Activated CD4-positive, alpha-beta memory T cell treated with anti-CD3 and anti-CD28 coated beads for 36 hours (primary cell): ENCODE data around the gene RAB12. TPM values are rescaled to one million over a fixed set of nuclear protein-coding genes. Genes with fewer than 3 reads are reported as not detected.
"Not testable (repeated sequence)": the region's sequence is repeated elsewhere in the genome, so short reads cannot be mapped to it uniquely, and the experiment has no call there.

Experiments used
- CTCF ChIA-PET: fragments of 350-600 bp; sonication (Branson Sonifier 250); formaldehyde crosslinking; loops from one replicate; lab custom pipeline; 2021; ENCODE audit warnings: antibody characterized with exemption, inconsistent platforms; lab: Charles Lee
- POLR2A ChIA-PET: fragments of 350-600 bp; sonication (Branson Sonifier 250); formaldehyde crosslinking; loops from one replicate; lab custom pipeline; 2021; ENCODE audit warnings: antibody characterized with exemption; lab: Charles Lee
- DNase-seq: peaks from one replicate; pipeline ENCODE4 v3.0.0-alpha.2; 2020
- H3K27ac Mint-ChIP-seq: one replicate; pipeline ENCODE4 v1.8.0; 2021; ENCODE audit warnings: mixed read lengths
- H3K27me3 Mint-ChIP-seq: one replicate; pipeline ENCODE4 v1.8.0; 2021; ENCODE audit warnings: mixed read lengths
- H3K36me3 Mint-ChIP-seq: one replicate; pipeline ENCODE4 v1.8.0; 2021; ENCODE audit warnings: mixed read lengths
- H3K4me1 Mint-ChIP-seq: one replicate; pipeline ENCODE4 v1.8.0; 2021; ENCODE audit warnings: low read depth, mixed read lengths
- H3K4me3 Mint-ChIP-seq: one replicate; pipeline ENCODE4 v1.8.0; 2021; ENCODE audit warnings: mild to moderate bottlenecking, mixed read lengths
- H3K9me3 Mint-ChIP-seq: one replicate; pipeline ENCODE4 v1.8.0; 2021; ENCODE audit warnings: mixed read lengths
- intact Hi-C: fragments of 100-400 bp; cut with micrococcal nuclease; formaldehyde crosslinking; loops from one replicate; pipeline ENCODE4 v1.15.1; 2023
- total RNA-seq, 2 experiments: library from RNA; stranded (reverse); gene quantifications; one replicate each; pipeline ENCODE4 v1.2.3, GENCODE V29; 2021

Gene RAB12
- total RNA-seq, 2 experiments from 2014 or later: 9.4 to 10.1 TPM

DNA sequence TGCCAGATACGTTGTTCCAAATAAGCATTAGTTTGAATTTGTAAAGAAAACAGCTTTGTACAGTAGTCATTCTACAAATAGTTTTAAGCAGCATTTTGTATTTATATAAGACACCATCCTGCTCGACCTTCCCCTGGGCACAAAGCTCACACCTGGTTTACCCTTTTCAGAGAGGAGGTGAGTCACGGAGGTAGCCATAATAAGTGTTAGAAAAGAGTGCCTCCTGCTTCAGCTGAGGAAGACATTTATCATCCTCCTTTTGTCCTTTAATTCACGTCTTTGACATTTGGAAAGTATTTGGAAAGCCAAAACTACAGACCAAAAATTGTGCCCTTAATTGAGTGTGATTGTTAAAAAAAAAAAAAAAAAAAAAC, 6.8 kb downstream of the RAB12 start:
- Mint-ChIP-seq H3K9me3 (no peaks in the 10 kb centered on the region), H3K4me3 (no peak overlapping the region), H3K4me1 (peaks cover 79% of the 10 kb centered on the region), H3K27ac (no peak overlapping the region), H3K36me3 (peaks cover 21% of the 10 kb centered on the region), H3K27me3 (no peaks in the 10 kb centered on the region)
- intact Hi-C loops: no loop called here
- ChIA-PET POLR2A (no interaction called here), CTCF (interaction anchor here (0.7 kb wide), 1 partner anchor 864 kb away, joined by 6 read pairs; no protein-coding TSS in a partner anchor)
- no peak for DNase-seq

DNA sequence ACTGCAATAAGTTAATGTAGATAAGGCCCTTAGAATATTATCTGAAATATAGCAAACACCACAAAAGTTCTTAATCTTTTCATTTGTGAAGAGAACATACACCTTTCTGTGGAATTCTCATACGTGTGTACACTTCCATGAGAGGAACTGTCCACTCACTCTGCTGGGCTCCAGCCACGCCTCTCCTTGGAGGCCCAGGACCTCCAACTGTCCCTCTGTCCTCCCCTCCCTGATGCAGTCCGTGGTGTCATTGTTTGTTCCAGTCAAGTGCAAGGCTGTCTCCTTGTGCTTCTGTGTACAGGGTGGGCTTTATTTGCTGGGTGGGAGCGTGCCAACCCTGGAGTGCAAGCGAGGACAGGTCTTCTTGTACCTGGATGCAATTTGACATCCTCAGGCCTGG, 8.7 kb downstream of the RAB12 start:
- intact Hi-C loops: no loop called here
- no peak overlapping the region for H3K27ac Mint-ChIP-seq
- H3K9me3 Mint-ChIP-seq: peaks cover 12% of the 10 kb centered on the region
- no peaks in the 10 kb centered on the region for H3K27me3 Mint-ChIP-seq
- H3K36me3 Mint-ChIP-seq: peaks cover 20% of the 10 kb centered on the region
- ChIA-PET POLR2A (no interaction called here), CTCF (no interaction called here)
- peaks cover 71% of the 10 kb centered on the region for H3K4me1 Mint-ChIP-seq
- no peak for DNase-seq
- H3K4me3 Mint-ChIP-seq: no peak overlapping the region

DNA sequence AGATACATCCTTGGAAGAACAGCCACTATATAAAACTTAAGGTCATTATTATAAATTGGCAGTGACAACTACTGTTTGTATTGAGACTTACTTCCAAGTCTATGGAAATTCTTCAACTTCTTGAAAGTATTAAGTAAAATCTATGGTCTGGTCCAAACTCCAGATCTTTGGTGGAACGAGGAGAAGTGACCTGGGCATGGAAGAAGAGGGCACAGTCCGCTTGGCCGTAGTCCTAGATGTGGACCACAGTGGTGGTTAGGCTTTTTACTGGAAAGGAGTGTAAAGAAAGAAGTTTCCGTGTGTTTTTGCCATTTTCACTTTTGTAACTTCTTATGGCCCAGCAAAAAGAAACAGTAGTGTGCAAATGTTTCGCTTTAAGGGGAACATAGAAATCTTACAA, 9.8 kb downstream of the RAB12 start:
- POLR2A ChIA-PET: no interaction called here
- intact Hi-C loops: no loop called here
- H3K36me3 Mint-ChIP-seq: peaks cover 20% of the 10 kb centered on the region
- no peaks in the 10 kb centered on the region for H3K27me3 Mint-ChIP-seq
- peaks cover 70% of the 10 kb centered on the region for H3K4me1 Mint-ChIP-seq
- no peak overlapping the region for H3K27ac Mint-ChIP-seq
- DNase-seq: no peak
- H3K9me3 Mint-ChIP-seq: peaks cover 12% of the 10 kb centered on the region
- no peak overlapping the region for H3K4me3 Mint-ChIP-seq
- CTCF ChIA-PET: no interaction called here

DNA sequence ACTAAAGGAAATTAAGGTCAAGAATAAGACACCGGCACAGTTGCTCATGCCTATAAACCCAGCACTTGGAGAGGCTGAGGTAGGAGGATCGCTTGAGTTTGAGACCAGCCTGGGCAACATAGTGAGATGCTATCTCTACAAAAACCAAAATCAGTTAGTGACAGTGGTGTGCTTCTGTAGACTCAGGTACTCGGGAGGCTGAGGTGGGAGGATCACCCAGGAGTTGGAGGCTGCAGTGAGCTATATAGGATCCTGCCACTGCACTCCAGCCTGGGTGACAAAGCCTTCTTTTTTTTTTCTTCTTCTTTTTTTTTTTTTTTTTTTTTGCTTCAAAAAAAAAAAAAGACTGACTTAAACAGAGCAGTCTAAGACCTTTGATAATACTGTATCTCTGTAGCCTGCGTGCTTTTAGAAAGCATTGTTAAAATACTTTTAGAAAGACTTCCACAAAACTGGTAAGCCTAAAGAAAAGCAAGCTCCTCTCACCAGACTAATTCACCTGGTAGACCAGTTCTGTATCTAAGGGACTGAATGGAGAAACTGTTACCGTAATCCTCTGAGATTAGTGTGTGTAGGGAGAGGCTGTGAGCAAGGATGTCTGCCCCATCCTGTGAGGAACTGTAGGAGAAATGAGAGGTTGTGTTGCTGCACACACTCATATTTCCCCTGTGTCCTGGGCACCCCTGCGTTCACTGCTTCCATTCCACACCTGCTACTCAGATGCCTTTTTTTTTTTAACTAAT, 10.8 kb downstream of the RAB12 start:
- peaks cover 64% of the 10 kb centered on the region for H3K4me1 Mint-ChIP-seq
- H3K9me3 Mint-ChIP-seq: peaks cover 12% of the 10 kb centered on the region
- ChIA-PET CTCF (no interaction called here), POLR2A (no interaction called here)
- no peak overlapping the region for H3K4me3 Mint-ChIP-seq
- peaks cover 21% of the 10 kb centered on the region for H3K36me3 Mint-ChIP-seq
- H3K27ac Mint-ChIP-seq: no peak overlapping the region
- no peaks in the 10 kb centered on the region for H3K27me3 Mint-ChIP-seq
- no peak for DNase-seq
- intact Hi-C loops: no loop called here

DNA sequence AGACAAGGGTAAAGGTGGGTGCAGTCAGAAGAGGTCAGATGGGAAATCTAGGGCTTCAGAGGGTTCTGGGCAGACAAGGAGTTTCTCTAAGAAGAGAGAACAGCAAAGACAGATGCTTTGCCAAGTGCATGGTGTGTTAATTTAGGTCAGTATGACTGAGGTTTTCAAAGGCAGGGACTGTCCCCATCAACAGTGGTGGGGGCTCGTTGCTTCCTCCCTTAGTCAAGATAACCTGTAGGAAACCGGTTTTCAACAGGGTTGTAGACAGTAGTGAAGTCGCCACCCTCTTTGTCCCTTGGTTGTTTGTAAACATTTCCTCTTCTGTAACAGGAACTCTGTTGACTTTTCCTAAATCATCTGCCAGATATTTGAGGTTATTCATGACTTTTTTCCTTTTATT, 11.6 kb downstream of the RAB12 start:
- peaks cover 26% of the 10 kb centered on the region for H3K36me3 Mint-ChIP-seq
- POLR2A ChIA-PET: no interaction called here

DNA sequence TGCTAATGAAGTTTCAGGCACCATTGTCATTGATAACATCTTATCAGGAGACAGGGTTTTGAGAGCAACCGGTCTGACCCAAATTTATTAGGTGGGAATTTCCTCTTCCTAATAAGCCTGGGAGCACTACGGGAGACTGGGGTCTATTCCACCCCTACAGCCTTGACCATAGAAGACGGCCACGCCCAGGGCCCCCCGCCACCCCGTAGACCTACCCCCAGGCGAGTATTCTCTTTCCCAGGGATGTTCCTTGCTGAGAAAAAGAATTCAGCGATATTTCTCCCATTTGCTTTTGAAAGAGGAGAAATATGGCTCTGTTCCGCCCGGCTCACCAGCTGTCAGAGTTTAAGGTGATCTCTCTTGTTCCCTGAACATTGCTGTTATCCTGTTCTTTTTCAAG, 13.4 kb downstream of the RAB12 start:
- H3K27ac Mint-ChIP-seq, intact Hi-C loops, H3K4me3 Mint-ChIP-seq, H3K27me3 Mint-ChIP-seq, DNase-seq, POLR2A ChIA-PET, CTCF ChIA-PET: not testable (repeated sequence)
- H3K9me3 Mint-ChIP-seq: peaks cover 12% of the 10 kb centered on the region
- H3K4me1 Mint-ChIP-seq: peaks cover 45% of the 10 kb centered on the region
- peaks cover 36% of the 10 kb centered on the region for H3K36me3 Mint-ChIP-seq

More for the DNA sequence above, 11.6 kb downstream of the RAB12 start:
- DNase-seq: no peak
- intact Hi-C loops: no loop called here
- Mint-ChIP-seq H3K4me1 (peaks cover 56% of the 10 kb centered on the region), H3K27me3 (no peaks in the 10 kb centered on the region), H3K27ac (no peak overlapping the region), H3K9me3 (peaks cover 12% of the 10 kb centered on the region), H3K4me3 (no peak overlapping the region)
- CTCF ChIA-PET: no interaction called here

DNA sequence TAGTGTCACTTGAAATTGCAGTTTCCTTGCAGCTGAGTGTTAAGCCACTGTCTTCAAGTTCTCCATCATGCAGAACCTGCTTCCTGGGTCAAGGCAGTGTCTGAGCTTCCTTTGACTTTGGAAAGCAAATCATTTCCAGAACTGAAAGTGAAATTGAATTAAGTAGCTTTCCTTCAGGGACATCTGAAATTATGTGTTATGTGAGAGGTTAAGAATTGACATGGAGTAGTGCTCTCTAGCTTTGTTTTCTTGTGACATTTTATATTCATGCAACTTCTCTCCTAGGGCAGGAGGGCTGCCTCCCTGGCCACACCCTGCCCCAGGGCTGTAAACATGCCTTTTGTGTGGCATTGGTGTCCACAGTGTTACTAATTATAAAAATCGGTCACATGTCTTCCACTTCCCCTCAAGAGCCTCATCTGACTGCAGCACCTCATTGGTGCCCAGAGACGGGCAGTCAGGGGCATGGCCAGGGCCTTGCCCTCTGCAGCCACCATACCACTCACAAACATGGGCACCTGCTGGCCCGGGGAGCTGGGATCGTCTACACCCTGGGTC, 14.4 kb downstream of the RAB12 start:
- CTCF ChIA-PET: no interaction called here

DNA sequence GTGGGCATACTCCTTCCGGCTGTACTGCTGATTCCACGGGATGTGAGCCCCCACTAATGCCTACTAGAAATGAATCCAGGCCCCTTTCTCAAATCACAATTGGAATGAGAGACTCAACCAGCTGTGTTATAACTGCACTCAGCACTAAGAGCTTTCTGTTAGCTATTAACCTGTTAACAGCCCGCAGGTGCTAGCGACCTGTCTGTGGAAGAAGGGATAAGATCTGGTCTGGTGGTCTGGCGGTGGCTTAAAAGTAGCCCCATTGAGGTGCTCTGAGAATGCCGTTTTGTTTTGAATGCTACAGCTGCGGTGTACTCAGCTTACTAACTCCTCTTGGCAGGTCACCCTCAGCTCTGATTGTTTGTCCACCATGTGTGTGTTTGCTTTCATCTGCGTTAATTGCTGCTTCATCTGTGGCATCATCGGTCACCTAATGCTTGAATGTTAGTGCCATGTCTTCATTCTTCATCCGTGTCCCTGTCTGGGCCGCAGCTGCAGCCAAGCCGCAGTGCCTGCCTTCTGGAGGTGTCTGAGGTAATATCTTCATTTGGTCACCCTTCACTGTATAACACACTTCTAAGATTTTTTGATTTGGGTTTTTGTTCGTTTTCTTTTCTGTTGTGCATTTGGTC, 16.3 kb downstream of the RAB12 start:
- no peak overlapping the region for H3K4me3 Mint-ChIP-seq
- POLR2A ChIA-PET: no interaction called here
- H3K9me3 Mint-ChIP-seq: peaks cover 12% of the 10 kb centered on the region
- H3K27me3 Mint-ChIP-seq: no peaks in the 10 kb centered on the region
- CTCF ChIA-PET: interaction anchor here (1.1 kb wide), 1 partner anchor 17 kb away, joined by 3 read pairs; no protein-coding TSS in a partner anchor
- H3K27ac Mint-ChIP-seq: no peak overlapping the region
- no peak for DNase-seq
- H3K36me3 Mint-ChIP-seq: peaks cover 31% of the 10 kb centered on the region
- intact Hi-C loops: no loop called here
- H3K4me1 Mint-ChIP-seq: peaks cover 23% of the 10 kb centered on the region

More for the DNA sequence above, 14.4 kb downstream of the RAB12 start:
- intact Hi-C loops: no loop called here
- DNase-seq: no peak
- Mint-ChIP-seq H3K4me3 (no peak overlapping the region), H3K27ac (no peak overlapping the region), H3K4me1 (peaks cover 40% of the 10 kb centered on the region), H3K9me3 (peaks cover 12% of the 10 kb centered on the region), H3K36me3 (peaks cover 35% of the 10 kb centered on the region), H3K27me3 (no peaks in the 10 kb centered on the region)
- POLR2A ChIA-PET: interaction anchor here (1.1 kb wide), 1 partner anchor 14 kb away, joined by 6 read pairs; the partner anchor contains the start of gene RAB12

DNA sequence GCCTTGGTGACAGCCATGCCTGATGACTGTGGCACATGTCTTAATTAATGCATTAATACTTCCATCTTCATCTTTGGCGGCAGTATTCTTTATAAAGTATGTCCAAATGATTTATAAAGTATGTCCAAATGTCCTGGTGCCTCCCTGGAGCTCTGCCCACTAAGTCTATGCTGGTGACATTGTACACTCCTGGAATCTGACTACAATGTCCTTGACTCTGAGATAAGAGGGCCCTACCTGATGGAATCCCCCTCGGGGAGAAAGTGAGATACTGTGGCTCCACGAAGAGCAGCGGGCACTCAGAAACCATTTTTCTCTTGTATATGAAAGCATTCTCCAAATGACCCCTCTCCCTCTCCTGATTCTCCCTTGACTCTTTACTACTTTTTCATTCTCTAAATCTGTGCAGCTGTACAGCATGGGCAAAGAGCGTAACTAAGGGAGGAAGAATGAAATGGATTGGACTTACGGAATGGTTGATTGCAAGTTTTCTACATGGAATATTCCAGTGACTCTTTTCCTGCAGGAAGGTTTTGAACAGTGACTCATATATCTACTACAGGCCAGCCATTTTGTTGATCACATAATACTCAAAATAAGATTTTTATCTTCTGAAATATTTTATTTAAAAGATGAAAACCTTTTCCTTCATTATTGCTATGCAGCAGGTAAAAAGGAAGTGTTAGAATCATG, 17.3 kb downstream of the RAB12 start:
- intact Hi-C loops: no loop called here
- DNase-seq: no peak
- Mint-ChIP-seq H3K9me3 (peaks cover 10% of the 10 kb centered on the region), H3K4me1 (peaks cover 20% of the 10 kb centered on the region), H3K4me3 (no peak overlapping the region), H3K36me3 (peaks cover 25% of the 10 kb centered on the region), H3K27ac (no peak overlapping the region), H3K27me3 (no peaks in the 10 kb centered on the region)
- CTCF ChIA-PET: interaction anchor here (1.2 kb wide), 1 partner anchor 18 kb away, joined by 3 read pairs; the partner anchor contains the start of gene RAB12
- POLR2A ChIA-PET: no interaction called here

DNA sequence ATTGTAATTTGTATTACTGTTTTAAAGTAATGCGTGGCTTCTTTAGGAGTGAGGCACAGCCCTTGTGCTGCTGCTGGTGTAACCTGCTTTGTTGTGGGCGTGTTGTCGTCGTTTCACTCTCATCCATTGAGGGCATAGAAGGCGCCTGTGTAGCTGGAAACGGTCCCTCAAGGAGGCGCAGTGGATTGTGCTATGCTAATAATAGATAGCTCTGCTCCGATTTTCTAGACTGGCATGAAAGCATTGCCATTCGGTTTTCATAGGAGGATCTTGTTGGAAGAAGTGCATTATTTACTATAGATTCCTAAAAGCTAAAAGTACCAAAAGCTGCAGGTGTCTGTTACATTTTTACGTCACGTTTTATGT, 17.9 kb downstream of the RAB12 start:
- ChIA-PET POLR2A (no interaction called here), CTCF (interaction anchor here (1.2 kb wide), 1 partner anchor 18 kb away, joined by 3 read pairs; the partner anchor contains the start of gene RAB12)
- intact Hi-C loops: no loop called here
- Mint-ChIP-seq H3K9me3 (peaks cover 4% of the 10 kb centered on the region), H3K36me3 (peaks cover 23% of the 10 kb centered on the region), H3K4me3 (no peak overlapping the region), H3K27ac (no peak overlapping the region), H3K4me1 (peaks cover 19% of the 10 kb centered on the region), H3K27me3 (no peaks in the 10 kb centered on the region)
- no peak for DNase-seq

DNA sequence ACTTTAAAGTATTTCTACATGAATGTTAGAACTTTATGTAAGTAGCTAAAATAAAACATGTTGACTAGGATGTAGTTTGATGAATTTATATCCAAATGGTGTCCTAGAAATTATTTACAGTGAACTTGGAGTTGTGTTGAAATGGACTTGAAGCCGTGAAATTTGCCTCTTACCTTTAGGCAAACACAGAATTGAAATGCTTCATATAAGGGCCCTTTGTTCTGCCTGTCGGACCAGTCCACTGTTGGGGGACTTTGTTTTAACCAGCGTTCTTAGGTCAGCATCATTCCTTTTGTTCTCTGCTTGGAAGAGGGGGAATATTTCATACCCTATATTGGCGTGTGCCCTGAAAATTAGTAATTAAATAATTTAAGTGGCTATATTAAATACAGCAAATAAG, 18.3 kb downstream of the RAB12 start:
- CTCF ChIA-PET: interaction anchor here (1.2 kb wide), 1 partner anchor 19 kb away, joined by 3 read pairs; the partner anchor contains the start of gene RAB12
- Mint-ChIP-seq H3K4me3 (no peak overlapping the region), H3K36me3 (peaks cover 18% of the 10 kb centered on the region), H3K27ac (no peak overlapping the region), H3K9me3 (no peaks in the 10 kb centered on the region), H3K4me1 (peaks cover 14% of the 10 kb centered on the region), H3K27me3 (no peaks in the 10 kb centered on the region)
- POLR2A ChIA-PET: no interaction called here
- intact Hi-C loops: no loop called here
- no peak for DNase-seq

DNA sequence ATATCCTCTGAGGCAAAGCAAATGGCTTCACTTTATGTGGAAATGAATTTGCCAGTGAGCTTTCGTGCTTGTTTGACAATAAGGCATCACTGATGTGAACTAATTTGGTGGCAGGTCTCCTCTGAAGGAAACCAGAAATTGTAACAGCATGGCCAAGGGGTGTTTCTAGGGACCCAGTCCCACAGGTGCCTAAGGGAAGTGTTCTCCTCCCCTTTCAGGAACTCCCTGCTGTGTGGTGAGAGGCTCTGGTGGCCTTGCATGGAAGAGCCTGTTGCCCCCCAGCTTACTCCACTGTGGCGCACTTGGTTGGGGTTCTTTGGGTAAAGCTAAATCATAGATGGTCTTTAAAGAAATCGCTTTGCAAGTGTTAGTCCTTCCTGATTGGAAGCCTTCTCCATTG, 20.4 kb downstream of the RAB12 start:
- POLR2A ChIA-PET: no interaction called here
- CTCF ChIA-PET: interaction anchor here (0.6 kb wide), 1 partner anchor 15 kb away, joined by 3 read pairs; no protein-coding TSS in a partner anchor
- Mint-ChIP-seq H3K4me1 (no peaks in the 10 kb centered on the region), H3K4me3 (no peak overlapping the region), H3K9me3 (no peaks in the 10 kb centered on the region), H3K27me3 (no peaks in the 10 kb centered on the region), H3K27ac (no peak overlapping the region), H3K36me3 (peaks cover 27% of the 10 kb centered on the region)
- intact Hi-C loops: no loop called here
- DNase-seq: no peak
